Osteocyte (in vitro differentiated cells): Measurements from ENCODE around the gene HYAL2. TPM values are rescaled to one million over a fixed set of nuclear protein-coding genes. Genes with fewer than 3 reads are reported as not detected.

Source experiments
- DNase-seq: peaks from one replicate; pipeline ENCODE4 v3.0.0; 2021; ENCODE audit warnings: mixed read lengths; ENCODE audit not compliant: unreplicated experiment; ENCODE audit errors: extremely low spot score
- H3K27ac Mint-ChIP-seq: one replicate; pipeline ENCODE4 v1.8.0; 2021; ENCODE audit warnings: mild to moderate bottlenecking, mixed read lengths; ENCODE audit not compliant: unreplicated experiment
- H3K27me3 Mint-ChIP-seq: one replicate; pipeline ENCODE4 v1.8.0; 2021; ENCODE audit warnings: mixed read lengths; ENCODE audit not compliant: unreplicated experiment
- H3K36me3 Mint-ChIP-seq: one replicate; pipeline ENCODE4 v1.8.0; 2021; ENCODE audit warnings: mixed read lengths; ENCODE audit not compliant: unreplicated experiment
- H3K4me1 Mint-ChIP-seq: one replicate; pipeline ENCODE4 v1.8.0; 2021; ENCODE audit warnings: mixed read lengths; ENCODE audit not compliant: unreplicated experiment
- H3K4me3 Mint-ChIP-seq: one replicate; pipeline ENCODE4 v1.8.0; 2021; ENCODE audit warnings: mild to moderate bottlenecking, moderate library complexity, mixed read lengths; ENCODE audit not compliant: unreplicated experiment
- H3K9me3 Mint-ChIP-seq: one replicate; pipeline ENCODE4 v1.8.0; 2021; ENCODE audit warnings: mixed read lengths; ENCODE audit not compliant: unreplicated experiment
- total RNA-seq: library from RNA; stranded (reverse); gene quantifications from 2 replicates; pipeline ENCODE4 v1.2.1, GENCODE V29; 2021
- TF ChIP-seq, protein P1 (sequence below): fragments of 200-600 bp; sonication (generic); IDR thresholded peaks from 2 replicates; pipeline ENCODE4 v1.5.0; 2021; ENCODE audit warnings: antibody characterized with exemption, mild to moderate bottlenecking, moderate library complexity

HYAL2 gene
- total RNA-seq, 1 donor from 2014 or later, result 37.0 TPM

DNA sequence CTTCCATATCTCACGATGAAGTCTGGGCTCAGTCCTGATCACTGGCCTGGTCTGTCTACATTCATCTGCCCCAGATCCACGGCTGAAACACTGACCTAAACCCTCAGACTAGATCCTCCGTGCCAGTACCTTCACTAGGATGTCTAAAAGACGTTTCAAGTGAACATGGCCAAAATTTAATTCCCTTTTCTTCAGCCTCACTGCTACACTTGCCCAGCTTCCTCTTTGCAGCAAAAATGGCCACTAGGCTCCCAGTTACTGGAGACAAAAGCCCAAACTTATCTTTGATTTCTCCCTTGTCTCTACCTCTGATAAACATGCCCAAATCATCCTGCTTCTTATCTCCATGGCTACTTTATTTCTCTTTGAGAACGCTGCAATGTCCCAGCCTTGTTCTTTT is 16.4 kb upstream of the HYAL2 start:
- peak overlapping the region; percentile 87 for H3K4me3 Mint-ChIP-seq
- H3K27ac Mint-ChIP-seq, result peak overlapping the region; percentile 96
- H3K4me1 Mint-ChIP-seq, result peaks cover 50% of the 10 kb centered on the region
- TF ChIP-seq, protein P1, sequence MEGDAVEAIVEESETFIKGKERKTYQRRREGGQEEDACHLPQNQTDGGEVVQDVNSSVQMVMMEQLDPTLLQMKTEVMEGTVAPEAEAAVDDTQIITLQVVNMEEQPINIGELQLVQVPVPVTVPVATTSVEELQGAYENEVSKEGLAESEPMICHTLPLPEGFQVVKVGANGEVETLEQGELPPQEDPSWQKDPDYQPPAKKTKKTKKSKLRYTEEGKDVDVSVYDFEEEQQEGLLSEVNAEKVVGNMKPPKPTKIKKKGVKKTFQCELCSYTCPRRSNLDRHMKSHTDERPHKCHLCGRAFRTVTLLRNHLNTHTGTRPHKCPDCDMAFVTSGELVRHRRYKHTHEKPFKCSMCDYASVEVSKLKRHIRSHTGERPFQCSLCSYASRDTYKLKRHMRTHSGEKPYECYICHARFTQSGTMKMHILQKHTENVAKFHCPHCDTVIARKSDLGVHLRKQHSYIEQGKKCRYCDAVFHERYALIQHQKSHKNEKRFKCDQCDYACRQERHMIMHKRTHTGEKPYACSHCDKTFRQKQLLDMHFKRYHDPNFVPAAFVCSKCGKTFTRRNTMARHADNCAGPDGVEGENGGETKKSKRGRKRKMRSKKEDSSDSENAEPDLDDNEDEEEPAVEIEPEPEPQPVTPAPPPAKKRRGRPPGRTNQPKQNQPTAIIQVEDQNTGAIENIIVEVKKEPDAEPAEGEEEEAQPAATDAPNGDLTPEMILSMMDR, result no peak
- no peaks in the 10 kb centered on the region for H3K9me3 Mint-ChIP-seq
- H3K27me3 Mint-ChIP-seq, result no peaks in the 10 kb centered on the region
- DNase-seq, result no peak
- no peaks in the 10 kb centered on the region for H3K36me3 Mint-ChIP-seq

DNA sequence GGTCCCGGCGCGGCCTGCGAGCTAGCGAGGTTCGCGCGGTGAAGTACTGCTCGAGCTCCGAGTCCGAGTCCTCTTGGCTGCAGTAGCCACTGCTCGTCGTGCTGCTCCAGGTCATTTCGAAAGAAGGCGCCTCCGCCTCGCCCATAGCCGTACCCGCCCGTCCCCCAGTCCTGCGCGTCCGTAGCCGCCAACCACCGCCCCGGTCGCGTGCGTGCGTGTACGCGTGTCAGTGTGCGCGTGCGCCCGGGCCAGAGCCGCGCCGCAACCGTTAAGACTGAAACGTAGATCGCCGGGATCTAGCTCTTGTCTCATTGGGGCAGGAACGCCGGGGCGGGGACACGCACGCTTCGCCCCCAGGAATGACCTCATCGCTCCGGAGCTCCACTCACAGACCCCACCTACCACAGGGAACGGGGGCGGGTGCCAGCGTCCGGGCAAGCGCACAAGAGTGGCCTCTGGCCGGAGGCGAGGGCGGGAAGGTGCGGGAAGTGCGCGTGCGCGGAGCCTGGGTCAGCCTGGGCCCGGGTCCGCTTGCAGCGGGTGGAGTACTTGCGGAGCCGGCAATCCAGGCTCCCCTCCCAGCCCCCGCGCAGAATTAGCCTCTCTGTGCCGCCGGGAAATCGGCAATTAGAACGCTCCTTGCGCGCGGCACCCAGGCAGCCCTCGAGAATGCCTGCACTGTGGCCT is 14.8 kb upstream of the HYAL2 start:
- DNase-seq, result peak; percentile 100
- Mint-ChIP-seq H3K4me1 (peaks cover 55% of the 10 kb centered on the region), H3K27me3 (no peaks in the 10 kb centered on the region), H3K27ac (peak overlapping the region; percentile 96), H3K9me3 (no peaks in the 10 kb centered on the region), H3K36me3 (peaks cover under 1% of the 10 kb centered on the region), H3K4me3 (peak overlapping the region; percentile 87)
- TF ChIP-seq, protein P1, result no peak

DNA sequence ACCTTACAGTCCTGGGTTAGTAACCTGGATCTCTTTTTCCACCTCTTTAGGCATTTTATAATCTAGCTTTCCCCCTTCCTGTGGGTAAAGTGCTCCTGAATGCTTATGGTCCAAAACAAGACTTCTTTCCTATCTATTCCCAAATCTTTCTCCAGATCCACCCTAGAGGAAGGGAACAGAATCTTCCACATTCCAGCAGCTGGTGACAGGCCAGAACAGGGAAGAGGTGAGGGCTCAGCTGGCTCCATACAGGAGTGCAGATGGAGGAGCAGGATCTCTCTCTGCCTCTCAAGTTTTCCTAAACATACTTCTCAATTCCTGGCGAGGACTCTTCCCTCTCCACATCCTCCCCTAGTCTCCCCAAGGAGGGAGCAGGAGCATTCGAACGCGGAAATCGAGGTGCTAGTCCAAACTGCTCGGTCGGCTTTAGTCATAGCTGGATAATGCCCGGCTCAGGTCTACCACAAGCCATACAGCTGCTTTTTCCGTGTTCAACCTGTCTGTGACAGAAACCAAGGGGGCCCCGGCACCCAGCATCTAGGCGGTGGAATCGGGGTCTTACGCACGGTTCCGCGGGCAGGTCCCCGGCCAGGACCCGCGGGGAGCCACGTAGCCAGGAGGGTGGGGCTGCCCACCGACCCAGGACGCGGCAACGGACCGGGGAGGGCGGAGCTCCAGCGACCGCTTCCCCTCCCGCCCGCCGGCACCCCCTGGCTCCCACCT is 14.1 kb upstream of the HYAL2 start:
- TF ChIP-seq, protein P1, result no peak
- Mint-ChIP-seq H3K36me3 (peaks cover 5% of the 10 kb centered on the region), H3K4me3 (peak overlapping the region; percentile 87), H3K27ac (peak overlapping the region; percentile 96), H3K4me1 (peaks cover 55% of the 10 kb centered on the region), H3K27me3 (no peaks in the 10 kb centered on the region), H3K9me3 (no peaks in the 10 kb centered on the region)
- no peak for DNase-seq

- Mint-ChIP-seq H3K9me3 (no peaks in the 10 kb centered on the region), H3K36me3 (peaks cover 8% of the 10 kb centered on the region), H3K27ac (peak overlapping the region; percentile 65), H3K4me1 (peaks cover 46% of the 10 kb centered on the region), H3K4me3 (peak overlapping the region; percentile 37), H3K27me3 (no peaks in the 10 kb centered on the region)
- DNase-seq, result no peak
- TF ChIP-seq, protein P1, result no peak
Measured at GRCh38 chr3:50334339-50335075, 12.0 kb upstream of the HYAL2 start.
